GM23338 (cell line): ENCODE results near the gene MIER1.

Experiments
- CREB1 ChIP-seq: fragments of 250-450 bp; sonication (Bioruptor Pico); IDR thresholded peaks from 2 replicates; pipeline ENCODE4 v1.5.0; 2020; ENCODE audit warnings: low read depth, mild to moderate bottlenecking, moderate library complexity
- CTCF ChIP-seq, 2 experiments: fragments of 200-600 bp in 1 of 2; sonication (generic) in 1 of 2; conservative IDR thresholded peaks; 2 replicates each; pipeline versions ENCODE4 v1.5.1 to v1.6.1; 2016 to 2017; ENCODE audit warnings: antibody characterized with exemption in 2 of 2, low read depth in 2 of 2, mild to moderate bottlenecking in 2 of 2, moderate library complexity in 1 of 2
- ETS1 ChIP-seq: IDR thresholded peaks from 2 replicates; pipeline ENCODE4 v1.6.1; 2016; ENCODE audit warnings: antibody characterized with exemption
- EZH2 ChIP-seq: fragments of 200-600 bp; sonication (generic); IDR thresholded peaks from one replicate; pipeline ENCODE4 v1.8.0; 2017; ENCODE audit warnings: antibody characterized with exemption, mild to moderate bottlenecking, low read depth; ENCODE audit not compliant: unreplicated experiment
- EZH2phosphoT487 ChIP-seq: fragments of 200-600 bp; sonication (generic); IDR thresholded peaks from one replicate; pipeline ENCODE4 v1.8.1; 2018; ENCODE audit warnings: antibody characterized with exemption; ENCODE audit not compliant: unreplicated experiment
- JUNB ChIP-seq: IDR thresholded peaks from one replicate; pipeline ENCODE4 v1.6.1; 2016; ENCODE audit warnings: antibody characterized with exemption; ENCODE audit not compliant: unreplicated experiment
- NANOG ChIP-seq: IDR thresholded peaks from 2 replicates; pipeline ENCODE4 v1.6.1; 2016; ENCODE audit warnings: antibody characterized with exemption, borderline replicate concordance
- POLR2AphosphoS5 ChIP-seq: IDR thresholded peaks from 2 replicates; pipeline ENCODE4 v1.6.1; 2016; ENCODE audit warnings: antibody characterized with exemption, low read depth
- REST ChIP-seq: IDR thresholded peaks from one replicate; pipeline ENCODE4 v1.6.1; 2018; ENCODE audit warnings: antibody characterized with exemption; ENCODE audit not compliant: unreplicated experiment
- STAT1 ChIP-seq: IDR thresholded peaks from one replicate; pipeline ENCODE4 v1.6.1; 2016; ENCODE audit warnings: antibody characterized with exemption; ENCODE audit not compliant: unreplicated experiment
- ZNF331 ChIP-seq: fragments of 250-450 bp; sonication (Bioruptor Pico); IDR thresholded peaks from 2 replicates; pipeline ENCODE4 v1.5.0; 2020; ENCODE audit warnings: low read depth, mild to moderate bottlenecking, moderate library complexity

- TF ChIP-seq EZH2phosphoT487, result no peak
- no peak for TF ChIP-seq CTCF (conservative IDR thresholded peaks at IDR 0.05; ENCODE audit: low read depth in 2 of 2)
- TF ChIP-seq EZH2, result no peak
- no peak for TF ChIP-seq POLR2AphosphoS5
- TF ChIP-seq JUNB, result no peak
- TF ChIP-seq CREB1 (CRISPR knock-in tag), result no peak
- no peak for TF ChIP-seq ETS1
- no peak for TF ChIP-seq REST
- TF ChIP-seq ZNF331 (CRISPR knock-in tag), result no peak
- TF ChIP-seq STAT1, result no peak
- TF ChIP-seq NANOG, result no peak
These were observed 107.1 kb downstream of the MIER1 start for GRCh38 chr1:67031859-67032247.
